22Rv1 (cell line): ENCODE data around the gene DUOXA2.

Experiments used
- CTCF ChIP-seq: fragments of 450-650 bp; IDR thresholded peaks from 2 replicates; pipeline ENCODE4 v1.5.1; 2017; ENCODE audit warnings: mild to moderate bottlenecking
- ZFX ChIP-seq: fragments of 450-650 bp; IDR thresholded peaks from 2 replicates; pipeline ENCODE4 v1.6.1; 2017; ENCODE audit warnings: antibody characterized with exemption, borderline replicate concordance

- no peak for TF ChIP-seq CTCF
- TF ChIP-seq ZFX = no peak
Observed at GRCh38 chr15:45150997-45151396, 36.9 kb downstream of the DUOXA2 start.
